GM21515 (cell line): ENCODE measurements around the gene NOVA2.
"Not testable (repeated sequence)": the region's sequence is repeated elsewhere in the genome, so short reads cannot be mapped to it uniquely, and the experiment has no call there.

Experiments
- ATAC-seq: cut with Tn5 transposase; IDR thresholded peaks from one replicate; pipeline ENCODE4 v1.9.1; 2021; ENCODE audit not compliant: unreplicated experiment

The NOVA2 gene

DNA sequence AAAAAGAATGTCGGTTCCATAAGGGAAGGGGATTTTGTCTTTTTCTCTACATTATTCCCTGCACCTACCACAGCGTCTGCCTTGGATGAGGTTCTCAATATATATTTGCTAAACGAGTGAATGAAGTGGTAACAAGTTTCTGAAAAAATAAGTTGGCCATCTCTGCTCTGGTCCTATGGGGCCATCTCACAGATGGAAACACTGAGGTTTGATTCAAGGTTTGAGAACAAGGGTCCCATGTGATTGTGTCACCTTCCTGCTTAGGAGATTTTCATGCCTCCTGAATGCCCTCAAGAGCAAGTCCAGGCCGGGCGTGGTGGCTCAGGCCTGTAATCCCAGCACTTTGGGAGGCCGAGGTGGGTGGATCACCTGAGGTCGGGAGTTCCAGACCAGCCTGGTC is 74.4 kb downstream of the NOVA2 start:
- no peak for ATAC-seq

DNA sequence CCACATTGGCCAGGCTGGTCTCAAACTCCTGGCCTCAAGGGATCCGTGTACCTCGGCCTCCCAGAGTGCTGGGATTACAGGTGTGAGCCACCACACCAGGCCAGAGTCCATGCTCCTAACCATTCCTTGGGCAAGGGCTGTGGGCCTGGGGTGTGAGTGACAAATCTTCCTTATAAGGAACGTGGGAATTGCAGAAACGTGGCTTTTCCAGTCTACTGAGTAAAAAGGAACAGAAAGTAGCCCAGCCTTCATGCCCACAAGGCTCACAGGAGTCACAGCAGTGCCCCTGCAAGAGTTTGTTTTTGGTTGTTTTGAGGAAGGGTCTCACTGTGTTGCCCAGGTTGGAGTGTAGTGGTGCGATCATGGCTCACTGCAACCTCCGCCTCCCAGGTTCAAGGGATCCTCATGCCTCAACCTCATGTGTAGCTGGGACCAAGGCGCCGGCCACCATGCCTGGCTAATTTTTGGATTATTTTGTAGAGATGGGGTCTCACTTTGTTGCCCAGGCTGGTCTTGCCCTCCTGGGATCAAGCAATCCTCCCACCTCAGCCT is 76.3 kb downstream of the NOVA2 start:
- ATAC-seq: no peak

DNA sequence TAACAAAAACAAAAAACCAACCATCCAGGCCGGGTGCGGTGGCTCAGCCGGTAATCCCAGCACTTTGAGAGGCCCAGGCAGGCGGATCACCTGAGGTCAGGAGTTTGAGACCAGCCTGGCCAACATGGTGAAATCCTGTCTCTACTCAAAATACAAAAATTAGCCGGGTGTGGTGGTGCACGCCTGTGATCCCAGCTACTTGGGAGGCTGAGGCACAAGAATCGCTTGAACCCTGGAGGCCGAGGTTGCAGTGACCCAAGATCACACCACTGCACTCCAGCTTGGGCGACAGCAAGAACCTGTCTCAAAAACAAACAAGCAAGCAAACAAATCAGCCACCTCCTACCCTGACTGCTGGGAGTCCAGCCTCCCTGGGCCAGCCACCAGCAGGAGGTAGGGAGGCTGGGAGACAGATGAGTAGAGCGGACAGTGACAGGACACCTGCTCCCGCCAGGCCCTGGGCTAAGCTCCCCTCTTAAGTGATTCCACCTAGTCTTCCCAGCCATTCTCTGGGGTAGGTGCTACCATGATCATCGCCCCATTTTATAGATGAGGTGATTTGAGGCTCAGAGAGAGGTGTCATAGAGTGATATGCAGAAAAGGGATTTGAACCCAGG is 77.6 kb downstream of the NOVA2 start:
- ATAC-seq: not testable (repeated sequence)

DNA sequence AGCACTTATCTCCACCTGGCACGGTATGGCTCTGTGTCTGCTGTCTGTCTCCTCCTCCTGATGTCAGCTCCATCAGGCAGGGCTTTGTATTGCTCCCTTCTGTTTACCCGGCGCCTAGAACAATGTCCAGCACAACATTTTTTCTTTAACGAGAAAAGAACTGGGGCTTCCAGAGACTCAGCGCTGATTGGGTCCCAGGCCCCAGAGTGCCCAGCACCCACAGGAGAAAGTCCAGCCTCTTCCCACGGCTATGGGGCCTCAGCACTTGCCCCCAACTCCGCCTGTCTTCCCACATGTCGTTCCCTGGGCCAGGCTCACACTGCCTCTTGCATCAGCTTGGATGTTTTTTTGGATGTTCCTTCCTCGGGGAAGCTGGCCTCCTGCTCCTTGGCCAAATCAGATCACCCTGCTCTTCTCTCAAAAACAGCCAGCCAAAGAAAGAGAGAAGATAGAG is 78.1 kb downstream of the NOVA2 start:
- ATAC-seq: no peak

DNA sequence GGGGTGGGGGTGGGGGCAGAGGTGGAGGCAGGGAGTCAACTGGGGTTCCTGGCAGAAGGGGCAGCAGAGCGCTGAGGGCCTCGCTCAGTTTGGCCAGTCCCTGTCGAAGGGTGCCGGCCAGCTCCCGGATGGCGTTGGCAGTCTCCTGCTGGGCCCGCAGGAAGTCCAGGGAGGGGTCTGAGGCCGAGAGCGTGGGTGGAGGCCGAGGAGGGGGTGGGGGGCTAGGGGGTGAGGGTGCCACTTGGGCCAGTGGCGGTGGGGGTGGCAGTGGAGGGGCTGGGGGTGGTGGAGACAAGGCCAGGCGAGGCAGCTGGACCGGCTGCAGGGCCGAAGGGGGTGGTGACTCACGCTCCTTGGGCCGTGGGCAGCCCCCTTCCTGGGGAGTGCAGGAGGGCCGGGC is 82.8 kb downstream of the NOVA2 start:
- ATAC-seq: no peak

DNA sequence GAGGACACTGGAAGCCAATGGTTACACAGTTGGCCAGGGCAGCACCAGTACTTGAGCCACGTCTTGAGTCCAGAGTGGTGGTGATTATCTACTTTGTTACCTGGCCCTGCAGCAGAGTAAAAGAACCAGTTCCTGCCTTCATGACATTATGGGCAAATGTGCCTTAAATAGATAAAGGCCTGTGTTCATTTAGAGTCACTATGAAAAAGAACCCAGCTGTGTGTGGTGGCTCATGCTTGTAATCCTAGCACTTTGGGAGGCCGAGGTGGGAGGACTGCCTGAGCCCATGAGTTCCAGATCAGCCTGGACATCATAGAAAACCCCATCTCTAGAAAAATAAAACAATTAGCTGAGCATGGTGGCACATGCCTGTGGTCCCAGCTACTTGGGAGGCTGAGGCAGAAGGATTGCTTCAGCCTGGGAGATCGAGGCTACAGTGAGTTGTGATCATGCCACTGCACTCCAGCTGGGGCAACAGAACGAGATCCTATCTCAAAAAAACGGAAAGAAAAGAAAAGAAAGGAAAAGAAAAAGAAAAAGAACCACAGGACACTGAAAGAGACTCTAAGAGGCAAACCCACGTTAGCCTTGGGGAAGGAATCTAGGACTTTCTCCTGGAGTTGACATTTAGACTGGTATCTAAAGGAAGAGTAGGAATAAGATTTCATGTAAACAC is 84.3 kb downstream of the NOVA2 start:
- ATAC-seq: no peak

DNA sequence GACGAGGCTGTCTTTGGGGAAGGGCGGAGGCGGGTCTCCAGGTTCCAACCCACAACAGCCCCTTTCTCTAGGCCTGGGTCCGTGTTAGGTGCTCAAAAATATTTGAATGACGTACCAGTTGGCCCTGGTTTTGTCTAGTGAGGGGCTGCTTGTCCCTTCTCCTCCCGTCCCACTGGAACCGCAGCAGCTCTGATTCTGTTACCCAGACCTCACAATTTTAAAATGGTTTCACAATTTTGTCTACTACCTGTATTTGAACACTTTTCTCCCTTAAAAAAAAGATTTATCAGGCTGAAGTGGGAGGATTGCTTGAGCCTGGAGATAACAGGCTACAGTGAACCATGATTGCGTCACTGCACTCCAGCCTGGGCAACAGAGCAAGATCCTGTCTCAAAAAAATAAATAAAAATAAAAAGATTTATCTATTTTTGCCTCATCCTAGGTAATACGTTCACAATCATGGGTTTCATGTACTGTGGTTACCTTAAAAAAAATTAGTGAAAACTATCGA is 86.4 kb downstream of the NOVA2 start:
- ATAC-seq: no peak

DNA sequence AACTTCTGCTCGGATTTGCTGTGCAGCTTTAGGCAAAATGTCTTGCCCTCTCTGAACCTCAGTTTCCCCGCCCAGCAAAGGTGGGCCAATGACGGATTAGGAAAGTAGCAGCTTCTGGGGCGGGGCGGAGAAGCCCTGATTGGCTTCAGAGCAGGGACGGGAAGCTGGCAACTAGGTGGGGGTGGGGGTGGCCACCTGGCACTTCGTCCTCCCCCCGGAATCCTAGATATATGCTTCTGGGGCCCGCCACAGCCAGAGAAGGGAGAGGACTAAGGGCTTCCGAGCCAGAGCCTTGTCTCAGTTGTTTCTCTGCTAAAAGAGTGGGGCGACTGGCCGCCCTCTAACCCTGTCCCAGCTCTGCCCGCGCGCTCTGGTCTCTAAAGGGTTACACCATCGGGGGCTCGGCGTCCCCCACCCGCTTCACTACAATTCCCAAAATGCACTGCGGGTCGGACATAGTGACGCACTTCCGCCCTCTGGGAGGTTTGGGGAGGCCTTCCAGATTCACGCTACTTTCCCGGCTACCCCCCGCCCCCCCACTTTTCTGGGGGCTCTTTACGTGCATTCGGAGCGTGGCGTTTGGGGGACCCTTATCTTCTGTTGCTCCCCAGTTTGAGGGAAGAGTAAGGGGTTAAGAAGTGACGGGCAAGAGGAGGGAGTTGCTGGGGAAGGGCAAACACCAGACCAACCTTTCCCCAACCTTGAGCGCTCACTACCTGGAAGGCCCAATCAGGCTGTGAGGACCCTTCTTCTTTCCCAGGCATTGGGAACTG is 87.1 kb downstream of the NOVA2 start:
- ATAC-seq: peak; percentile 42

DNA sequence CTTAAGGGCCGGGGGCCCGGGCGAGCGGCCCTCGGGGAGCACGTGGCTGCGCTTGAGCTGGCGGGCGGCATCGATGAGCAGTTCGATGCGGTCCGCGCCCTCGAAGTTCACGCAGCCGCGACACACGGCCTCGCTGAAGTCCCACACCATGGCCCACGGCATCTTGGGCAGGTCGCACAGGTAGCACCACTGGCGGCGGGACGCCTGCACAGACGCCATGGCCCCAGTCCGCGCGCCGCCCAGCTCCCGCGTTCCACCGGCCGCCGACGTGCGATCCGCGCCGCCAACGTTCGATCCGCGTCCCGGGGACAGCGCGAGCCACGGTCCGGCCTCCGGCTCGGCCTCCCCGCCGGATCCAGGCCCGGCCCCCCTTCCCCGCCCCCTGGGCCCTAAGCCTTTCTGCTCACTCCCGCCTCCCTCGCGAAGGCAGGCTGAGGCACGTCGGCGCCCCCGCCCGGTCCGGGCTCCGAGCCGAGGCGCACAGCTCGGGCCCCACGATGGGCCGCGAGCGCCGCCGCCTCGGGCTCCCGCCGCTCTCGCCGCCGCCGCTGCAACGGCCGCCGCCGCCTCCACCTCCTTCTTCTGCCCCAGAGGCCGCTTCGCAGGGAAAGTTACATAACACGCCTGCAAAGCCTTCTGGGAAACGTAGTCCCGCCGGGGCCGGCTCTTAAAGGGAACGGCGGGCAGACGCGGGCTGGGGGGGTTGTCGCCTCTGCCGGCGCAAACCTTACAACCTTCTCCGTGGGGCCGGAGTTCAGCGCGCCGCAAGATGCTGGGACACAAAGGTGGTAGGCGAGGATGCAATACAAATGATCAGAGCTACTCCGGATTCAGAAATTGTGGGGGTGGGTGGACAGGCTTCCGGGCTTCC is 87.9 kb downstream of the NOVA2 start, which contains the start of gene IRF2BP1:
Gene IRF2BP1 (minus strand): TSS at position 586 of the 871 bp plus-strand sequence. CDS start 367 bp downstream, at position 219.
- ATAC-seq: peak; percentile 49

DNA sequence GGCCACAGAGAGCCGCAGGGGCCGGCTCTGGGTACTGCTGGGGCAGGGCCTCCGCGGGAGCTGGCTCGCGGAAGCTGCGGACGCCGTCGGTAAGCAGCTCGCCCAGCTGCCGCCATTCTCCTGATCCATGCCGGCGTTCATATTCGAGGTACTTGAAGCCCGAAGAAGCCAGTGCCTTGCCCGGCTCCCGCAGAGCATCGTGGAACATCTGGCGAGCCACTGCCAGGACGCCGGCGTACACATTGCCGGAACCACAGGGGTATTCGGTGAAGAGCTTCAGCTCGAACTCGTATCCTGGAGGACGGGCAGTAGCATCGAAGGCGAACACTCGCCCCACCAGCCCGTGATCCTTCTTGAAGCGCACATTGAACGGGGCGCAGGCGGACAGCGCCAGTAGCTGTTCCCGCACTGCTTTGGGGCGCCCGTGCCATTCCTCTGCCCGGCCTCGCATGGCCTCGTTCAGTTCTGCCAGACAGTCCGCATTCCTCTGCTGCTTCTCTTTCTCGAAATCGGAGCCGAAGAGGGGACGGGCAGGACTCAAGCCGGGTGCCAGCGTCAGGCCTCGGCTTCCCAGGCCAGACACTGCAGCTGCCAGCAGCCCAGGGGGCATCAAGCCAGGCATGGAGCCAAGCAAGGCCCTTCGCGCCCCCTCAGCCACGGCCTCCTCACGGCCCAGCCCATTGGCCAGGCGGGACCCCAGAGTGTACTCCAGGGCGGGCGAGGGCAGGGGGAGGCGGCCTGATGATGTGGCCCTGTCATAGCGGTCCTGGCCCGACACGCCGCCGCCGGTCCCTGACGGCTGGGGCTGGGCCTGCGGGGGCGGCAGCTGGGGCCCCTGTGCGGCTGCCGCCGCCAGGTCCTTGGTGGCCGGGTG is 88.7 kb downstream of the NOVA2 start:
- no peak for ATAC-seq

DNA sequence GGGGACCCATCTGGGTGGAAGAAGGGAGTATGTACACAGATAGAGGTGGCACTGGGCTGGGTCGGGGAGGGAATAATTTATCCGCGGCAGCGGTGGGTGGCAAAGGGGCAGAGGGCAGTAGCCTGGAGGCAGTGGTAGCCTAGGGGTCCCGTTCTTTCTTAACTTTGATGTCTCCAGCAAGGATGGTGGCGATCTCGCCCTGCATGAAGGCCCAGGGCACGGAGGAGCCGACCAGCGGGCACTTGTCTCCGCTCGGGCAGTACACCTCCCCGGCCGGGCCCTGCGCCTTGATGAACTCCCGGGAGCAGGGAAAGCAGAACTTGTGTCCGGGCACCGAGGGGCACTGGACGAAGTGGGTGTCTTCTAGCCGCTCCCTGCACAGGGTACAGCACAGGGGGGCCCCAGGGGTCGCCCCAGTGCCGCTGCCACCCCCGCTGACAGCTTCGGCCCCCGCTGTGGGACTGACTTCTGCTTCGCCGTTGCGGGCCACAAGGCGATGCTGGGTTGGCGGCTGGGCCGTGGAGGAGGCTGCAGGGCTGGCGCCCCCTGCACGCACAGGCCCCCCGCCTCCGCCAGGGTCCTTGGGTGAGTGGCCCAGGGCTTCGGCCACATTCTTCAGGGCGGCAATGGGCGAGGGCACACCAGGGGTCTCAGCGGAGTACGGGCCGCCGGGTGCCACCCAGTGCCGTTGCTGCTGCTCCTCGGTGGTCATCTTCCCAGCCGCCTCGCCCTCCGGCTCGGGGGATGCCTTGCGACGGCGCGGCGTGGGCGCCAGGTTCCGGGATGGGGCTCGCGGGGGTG is 89.6 kb downstream of the NOVA2 start:
- ATAC-seq: no peak
